IMR-90 (cell line): ENCODE results near the gene GPR84. TPM values are rescaled to one million over a fixed set of nuclear protein-coding genes. Genes with fewer than 3 reads are reported as not detected.
"Not testable (repeated sequence)": the region's sequence is repeated elsewhere in the genome, so short reads cannot be mapped to it uniquely, and the experiment has no call there.

Source experiments
- ATAC-seq: fragments of 200-7000 bp; cut with Tn5 transposase; 2 replicates; pipeline ENCODE4 v1.9.1; 2020; ENCODE audit warnings: low read depth, mild to moderate bottlenecking, moderate library complexity
- BruUV-seq: library from RNA; stranded (reverse); fragments of 400-500 nt; replicated peaks from 2 replicates; lab custom pipeline; 2021; lab: Mats Ljungman, UMichigan
- CTCF ChIA-PET: fragments of 300-600 bp; formaldehyde crosslinking; extraction: SDS; loops from one replicate; lab custom pipeline; 2021; ENCODE audit warnings: antibody characterized with exemption; lab: Yijun Ruan, JAX
- POLR2A ChIA-PET: fragments of 300-600 bp; sonication (Branson Sonifier 250); formaldehyde crosslinking; loops from one replicate; lab custom pipeline; 2022; ENCODE audit warnings: antibody characterized with exemption; ENCODE audit not compliant: unreplicated experiment; lab: Charles Lee
- DNase-seq: peaks from one replicate; pipeline ENCODE4 v3.0.0; 2013
- H2AFZ ChIP-seq: replicated peaks from 2 replicates; pipeline ENCODE3; 2013; ENCODE audit warnings: low read length, mild to moderate bottlenecking; ENCODE audit not compliant: poor library complexity
- H2AK5ac ChIP-seq: 2 replicates; pipeline ENCODE4 v1.6.1; 2013; ENCODE audit warnings: low read depth, low read length, inconsistent platforms
- H2AK9ac ChIP-seq: replicated peaks from 2 replicates; pipeline ENCODE3; 2013; ENCODE audit warnings: mild to moderate bottlenecking, low read depth, low read length, moderate library complexity; ENCODE audit not compliant: poor library complexity
- H2BK120ac ChIP-seq: 2 replicates; pipeline ENCODE4 v1.6.1; 2013; ENCODE audit warnings: low read depth, low read length, inconsistent platforms
- H2BK15ac ChIP-seq: 3 replicates; pipeline ENCODE4 v1.6.1; 2013; ENCODE audit warnings: low read depth, low read length, inconsistent platforms
- H2BK20ac ChIP-seq: 2 replicates; pipeline ENCODE4 v1.6.1; 2013; ENCODE audit warnings: low read depth, mild to moderate bottlenecking, inconsistent platforms, low read length, moderate library complexity
- H2BK5ac ChIP-seq: 2 replicates; pipeline ENCODE4 v1.6.1; 2013; ENCODE audit warnings: mild to moderate bottlenecking, low read depth, low read length, inconsistent platforms; ENCODE audit not compliant: poor library complexity, severe bottlenecking
- H3K14ac ChIP-seq: replicated peaks from 2 replicates; pipeline ENCODE4 v1.6.1; 2013; ENCODE audit warnings: low read depth, low read length, inconsistent platforms
- H3K18ac ChIP-seq: 2 replicates; pipeline ENCODE4 v1.6.1; 2013; ENCODE audit warnings: low read depth, low read length, control low read depth
- H3K23ac ChIP-seq: 2 replicates; pipeline ENCODE4 v1.6.1; 2013; ENCODE audit warnings: low read depth, low read length, inconsistent platforms
- H3K27ac ChIP-seq: 2 replicates; pipeline ENCODE4 v1.5.1; 2013; ENCODE audit warnings: mild to moderate bottlenecking, control low read depth, low read length; ENCODE audit not compliant: insufficient read depth
- H3K27me3 ChIP-seq: 2 replicates; pipeline ENCODE4 v1.6.1; 2013; ENCODE audit warnings: low read length; ENCODE audit not compliant: control insufficient read depth, insufficient read depth
- H3K36me3 ChIP-seq: 2 replicates; pipeline ENCODE4 v1.6.1; 2013; ENCODE audit warnings: low read length, mixed read lengths; ENCODE audit not compliant: control insufficient read depth, insufficient read depth
- H3K4ac ChIP-seq: 2 replicates; pipeline ENCODE4 v1.6.1; 2013; ENCODE audit warnings: low read depth, low read length, inconsistent platforms
- H3K4me1 ChIP-seq: 2 replicates; pipeline ENCODE4 v1.6.1; 2013; ENCODE audit warnings: low read length, mixed read lengths; ENCODE audit not compliant: control insufficient read depth, insufficient read depth
- H3K4me2 ChIP-seq: 2 replicates; pipeline ENCODE4 v1.6.1; 2013; ENCODE audit warnings: low read depth, mild to moderate bottlenecking, control low read depth, low read length, moderate library complexity
- H3K4me3 ChIP-seq: 2 replicates; pipeline ENCODE4 v1.5.1; 2013; ENCODE audit warnings: low read depth, mild to moderate bottlenecking, control low read depth, low read length, moderate library complexity; ENCODE audit not compliant: insufficient read depth
- H3K56ac ChIP-seq: 2 replicates; pipeline ENCODE4 v1.6.1; 2013; ENCODE audit warnings: low read length, inconsistent platforms; ENCODE audit not compliant: insufficient read depth; ENCODE audit errors: extremely low read depth
- H3K79me1 ChIP-seq, 2 experiments: 2 replicates each; pipeline ENCODE4 v1.6.1; 2013; ENCODE audit warnings: low read length in 2 of 2, inconsistent platforms in 1 of 2, low read depth in 1 of 2
- H3K9ac ChIP-seq: 2 replicates; pipeline ENCODE4 v1.6.1; 2013; ENCODE audit warnings: low read depth, low read length, control low read depth
- H3K9me1 ChIP-seq: 2 replicates; pipeline ENCODE4 v1.6.1; 2013; ENCODE audit warnings: low read length, inconsistent platforms; ENCODE audit not compliant: insufficient read depth
- H3K9me3 ChIP-seq: 2 replicates; pipeline ENCODE4 v1.6.1; 2013; ENCODE audit warnings: low read length; ENCODE audit not compliant: control insufficient read depth, insufficient read depth
- H4K20me1 ChIP-seq: 2 replicates; pipeline ENCODE4 v1.6.1; 2013; ENCODE audit warnings: low read length, inconsistent platforms; ENCODE audit not compliant: insufficient read depth
- H4K5ac ChIP-seq: 2 replicates; pipeline ENCODE4 v1.6.1; 2013; ENCODE audit warnings: mild to moderate bottlenecking, low read depth, low read length, control low read depth
- H4K8ac ChIP-seq, 2 experiments: 2 replicates each; pipeline ENCODE4 v1.6.1; 2013; ENCODE audit warnings: low read depth in 2 of 2, low read length in 2 of 2, control low read depth in 1 of 2, inconsistent platforms in 1 of 2
- H4K91ac ChIP-seq: 2 replicates; pipeline ENCODE4 v1.6.1; 2013; ENCODE audit warnings: low read depth, low read length, inconsistent platforms; ENCODE audit not compliant: insufficient read depth
- WGBS, 2 experiments: methylation state at CpG; one replicate each; pipeline versions ENCODE4 v1.1.5 to v1.1.7; 2013; ENCODE audit warnings: missing lambda C conversion rate in 2 of 2; ENCODE audit not compliant: insufficient read length in 1 of 2; ENCODE audit errors: extremely low coverage in 2 of 2; 5-methylcytosine and 5-hydroxymethylcytosine counted together
- dilution Hi-C: fragments of 300-500 bp; cut with HindIII; formaldehyde crosslinking; loops from one replicate; pipeline ENCODE4 v1.14.3; 2018; ENCODE audit warnings: low sequenced_read_pairs; ENCODE audit not compliant: unreplicated experiment
- in situ Hi-C: fragments of 300-500 bp; cut with MboI; formaldehyde crosslinking; loops from 3 replicates; pipeline ENCODE4 v1.14.3; 2019; ENCODE audit warnings: low sequenced_read_pairs, inconsistent platforms, mixed read lengths
- intact Hi-C: fragments of 100-400 bp; cut with micrococcal nuclease; formaldehyde crosslinking; loops from 2 replicates; pipeline ENCODE4 v1.10.0; 2022
- polyA plus RNA-seq, 3 experiments: library from polyadenylated mRNA; depleted of rRNA; stranded (reverse); fragments of >200 nt; gene quantifications; 2 replicates each; pipeline ENCODE4 v1.2.3, GENCODE V29; 2012; ENCODE audit warnings: low replicate concordance in 1 of 3
- total RNA-seq: library from RNA; depleted of rRNA; stranded (reverse); fragments of >200 nt; gene quantifications from 2 replicates; pipeline ENCODE4 v1.2.3, GENCODE V29; 2012

Gene GPR84
- total and polyA plus RNA-seq, 2 of the 4 experiments (the other 2 are of a cell fraction), result not detected

GRCh38 chr12:54325442-54326109 is 38.7 kb downstream of the GPR84 start:
- H3K36me3 ChIP-seq, dilution Hi-C loops, H3K4me1 ChIP-seq, H3K9me3 ChIP-seq, H2BK20ac ChIP-seq, ATAC-seq, DNase-seq, in situ Hi-C loops, H3K9me1 ChIP-seq, H3K27me3 ChIP-seq, H4K20me1 ChIP-seq: not testable (repeated sequence)
- Histone ChIP-seq H3K4me3 (peak overlapping the region; percentile 78), H3K56ac (peak overlapping the region; percentile 95), H3K4me2 (peak overlapping the region; percentile 77), H3K9ac (peak overlapping the region; percentile 98), H3K27ac (peak overlapping the region; percentile 95), H2AK5ac (peak overlapping the region; percentile 93), H2AFZ (peak overlapping the region; percentile 90), H3K14ac (peak overlapping the region; percentile 98), H4K5ac (peak overlapping the region; percentile 95), H3K79me1 (peaks cover 10 to 38% of the 10 kb centered on the region in 2 experiments; a peak in 3 of 4 replicates), H2BK120ac (peak overlapping the region; percentile 53; the same call in 1 of the 2 replicates), H2AK9ac (peak overlapping the region; percentile 97), H2BK5ac (peak overlapping the region; percentile 92), H3K4ac (peak overlapping the region; percentile 96), H3K18ac (peak overlapping the region; percentile 74), H4K8ac (peak overlapping the region; percentile 84 to 99), H4K91ac (peak overlapping the region; percentile 86), H2BK15ac (peak overlapping the region; percentile 31; the same call in 1 of the 3 replicates), H3K23ac (peak overlapping the region; percentile 96)
- intact Hi-C loops, result loop anchor here (1.0 kb wide), 1 partner anchor 45 kb away; the partner anchor contains the start of genes CBX5 and HNRNPA1
- no CpG with 5 or more reads among the region's 22 CpGs for WGBS, 2 experiments
- CTCF ChIA-PET, result interaction anchor here (0.7 to 2.5 kb wide), 13 partner anchors 9 to 105 kb away, joined by 3 to 16 read pairs (median 3); no protein-coding TSS in a partner anchor
- POLR2A ChIA-PET, result interaction anchor here (0.5 to 1.4 kb wide), 6 partner anchors 12 to 441 kb away, joined by 3 to 7 read pairs (median 4); no protein-coding TSS in a partner anchor
- BruUV-seq, result TSS peak; percentile 89
